Spinal cord (tissue), 10 donors: ENCODE results near the gene MTX3. TPM values are rescaled to one million over a fixed set of nuclear protein-coding genes. Genes with fewer than 3 reads are reported as not detected.

Experiments used
- DNase-seq, 6 donors: peaks; one replicate each; pipeline versions ENCODE4 v3.0.0 to v3.0.0-alpha.2; 2013 to 2015; ENCODE audit warnings: low spot score in 6 of 6, low read depth in 4 of 6
- H3K27ac ChIP-seq: one replicate; pipeline ENCODE4 v1.5.1; 2013; ENCODE audit warnings: low read depth, low read length, control low read depth
- H3K27me3 ChIP-seq: one replicate; pipeline ENCODE4 v1.6.1; 2013; ENCODE audit warnings: low read length; ENCODE audit not compliant: control insufficient read depth, insufficient read depth
- H3K36me3 ChIP-seq: one replicate; pipeline ENCODE4 v1.6.1; 2013; ENCODE audit warnings: low read length; ENCODE audit not compliant: control insufficient read depth, insufficient read depth
- H3K4me1 ChIP-seq: one replicate; pipeline ENCODE4 v1.6.1; 2013; ENCODE audit warnings: low read length; ENCODE audit not compliant: control insufficient read depth, insufficient read depth
- H3K4me3 ChIP-seq: one replicate; pipeline ENCODE4 v1.5.1; 2013; ENCODE audit warnings: low read depth, low read length, control low read depth
- H3K9me3 ChIP-seq: one replicate; pipeline ENCODE4 v1.6.1; 2013; ENCODE audit warnings: low read length; ENCODE audit not compliant: control insufficient read depth, insufficient read depth
- WGBS: methylation state at CpG from one replicate; pipeline ENCODE4 v1.1.5; 2013; ENCODE audit warnings: missing lambda C conversion rate; ENCODE audit not compliant: insufficient coverage; 5-methylcytosine and 5-hydroxymethylcytosine counted together
- polyA plus RNA-seq, 2 donors: library from polyadenylated mRNA; unstranded; fragments of 120-200 nt; gene quantifications; one replicate each; pipeline ENCODE4 v1.2.1, GENCODE V29; 2013; ENCODE audit not compliant: insufficient read length in 2 of 2
- total RNA-seq, 2 donors: library from RNA; depleted of rRNA in 1 of 2; stranded (reverse); fragments of 120-200 nt in 1 of 2; fragments of >200 nt in 1 of 2; gene quantifications; one replicate each; pipeline versions ENCODE4 v1.2.3 to v1.2.4, GENCODE V29; 2013 to 2014
- donor health status: healthy.

The MTX3 gene
- total and polyA plus RNA-seq, 4 donors = 13.4 to 28.2 (median 18.3) TPM

DNA sequence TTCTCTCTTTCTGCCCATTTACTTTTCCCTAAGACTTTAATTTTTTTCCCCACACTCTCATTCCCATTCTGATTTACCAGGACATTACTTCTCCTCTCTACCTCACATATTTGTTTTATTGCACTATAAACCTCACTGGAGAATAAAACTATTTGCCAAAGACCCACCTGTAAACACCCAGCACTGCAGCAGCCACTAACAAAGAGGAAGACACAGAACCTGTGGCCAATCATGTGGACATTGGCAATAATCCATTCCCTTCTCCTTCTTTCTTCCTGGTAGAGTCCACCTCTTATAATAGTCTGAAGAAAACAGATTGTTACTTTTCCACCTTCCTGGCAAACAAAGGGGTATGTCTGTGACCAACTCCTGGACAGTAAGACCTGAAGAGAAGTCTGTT is 35.8 kb upstream of the MTX3 start:
- Histone ChIP-seq H3K4me1 (no peaks in the 10 kb centered on the region), H3K4me3 (no peak overlapping the region), H3K9me3 (no peaks in the 10 kb centered on the region), H3K27ac (no peak overlapping the region), H3K27me3 (no peaks in the 10 kb centered on the region), H3K36me3 (no peaks in the 10 kb centered on the region)
- DNase-seq = peak in 1 of 6 donors; percentile 2

DNA sequence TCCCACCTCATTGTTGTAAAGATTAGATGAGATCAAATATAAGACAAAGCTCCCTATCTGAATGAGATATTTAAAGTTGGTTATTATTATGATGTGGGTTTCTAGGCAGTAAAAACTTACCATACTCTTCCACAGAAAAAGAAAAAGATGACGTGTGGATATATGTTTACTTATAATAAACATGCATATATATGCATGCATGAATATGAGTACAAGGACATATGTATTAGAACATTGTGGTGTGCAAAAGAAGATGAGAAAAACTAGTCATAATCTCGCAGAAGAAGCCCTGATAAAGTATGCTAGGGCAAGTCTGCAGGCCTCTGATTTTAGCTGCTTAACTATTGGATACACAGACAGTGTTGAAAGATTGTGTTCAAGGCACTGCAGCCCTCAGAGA is 34.0 kb upstream of the MTX3 start:
- Histone ChIP-seq H3K9me3 (no peaks in the 10 kb centered on the region), H3K4me1 (no peaks in the 10 kb centered on the region), H3K4me3 (no peak overlapping the region), H3K36me3 (no peaks in the 10 kb centered on the region), H3K27me3 (no peaks in the 10 kb centered on the region), H3K27ac (no peak overlapping the region)
- no CpG with 5 or more reads among the region's 2 CpGs for WGBS
- no peak for DNase-seq

DNA sequence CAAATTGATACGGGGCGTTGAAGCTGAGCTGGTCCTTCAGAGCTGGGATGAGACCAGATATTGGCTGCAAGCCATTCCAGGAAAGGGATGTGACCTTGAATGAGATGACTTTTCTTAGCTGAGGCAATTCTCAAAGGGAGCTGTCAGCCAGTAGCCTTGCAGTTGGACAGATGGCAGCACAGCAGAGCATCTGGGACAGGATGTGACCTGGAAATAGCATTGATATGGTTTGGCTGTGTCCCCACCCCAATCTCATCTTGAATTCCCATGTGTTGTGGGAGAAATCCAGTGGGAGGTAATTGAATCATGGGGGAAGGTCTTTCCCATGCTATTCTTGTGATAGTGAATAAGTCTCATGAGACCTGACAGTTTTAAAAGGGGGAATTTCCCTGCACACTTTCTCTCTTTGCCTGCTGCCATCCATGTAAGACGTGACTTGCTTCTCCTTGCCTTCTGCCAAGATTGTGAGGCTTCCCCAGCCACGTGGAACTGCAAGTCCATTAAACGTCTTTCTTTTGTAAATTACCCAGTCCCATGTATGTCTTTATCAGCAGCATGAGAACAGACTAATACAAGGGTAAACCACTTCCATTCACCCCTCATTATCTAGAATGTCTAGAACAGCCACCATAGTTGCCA is 19.8 kb upstream of the MTX3 start:
- Histone ChIP-seq H3K4me3 (no peak overlapping the region), H3K27ac (no peak overlapping the region), H3K36me3 (no peaks in the 10 kb centered on the region), H3K27me3 (no peaks in the 10 kb centered on the region), H3K4me1 (no peaks in the 10 kb centered on the region), H3K9me3 (no peaks in the 10 kb centered on the region)
- no peak for DNase-seq
- 82% methylated on average over 5 of the region's 5 CpGs for WGBS

DNA sequence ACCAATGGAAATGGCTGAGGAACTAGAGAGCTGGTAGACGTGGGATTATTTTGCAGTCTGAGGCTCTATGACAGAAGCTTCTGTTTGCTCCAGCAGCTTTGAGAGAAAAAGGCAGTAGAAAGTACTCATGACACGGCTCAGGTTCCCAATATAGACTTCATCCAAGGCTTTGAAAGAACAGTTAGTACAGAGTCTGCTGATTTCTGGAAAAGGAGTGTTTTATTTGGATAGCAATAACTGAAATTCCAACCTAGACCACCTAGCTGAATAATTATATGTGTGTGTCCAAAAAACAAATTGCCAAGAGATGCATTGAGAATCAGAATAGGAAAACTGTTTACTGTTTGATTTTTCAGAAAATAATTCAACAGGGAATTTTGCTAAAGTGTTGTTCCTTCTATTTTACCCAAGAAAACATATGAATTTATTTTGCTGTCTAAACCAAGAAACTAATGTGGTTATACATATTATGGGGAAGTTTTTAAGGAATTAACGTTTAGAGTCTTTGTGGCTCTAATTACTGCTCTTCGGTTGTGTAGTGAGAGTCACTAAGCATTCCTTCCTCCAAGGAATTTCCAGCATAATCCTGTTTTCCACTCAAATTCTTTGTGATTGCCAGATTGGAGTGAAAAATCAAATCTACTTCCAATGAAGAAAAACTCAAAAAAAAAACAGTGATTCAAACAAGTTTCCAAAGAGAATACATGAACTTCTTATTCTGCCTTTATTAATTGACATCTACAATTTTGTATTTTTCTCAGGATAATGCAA is 18.1 kb upstream of the MTX3 start:
- no peak overlapping the region for H3K4me3 ChIP-seq
- peak in 1 of 6 donors; percentile 6 for DNase-seq
- no peaks in the 10 kb centered on the region for H3K4me1 ChIP-seq
- no peaks in the 10 kb centered on the region for H3K27me3 ChIP-seq
- H3K27ac ChIP-seq = no peak overlapping the region
- WGBS = 70% methylated on average over 2 of the region's 4 CpGs
- H3K9me3 ChIP-seq = no peaks in the 10 kb centered on the region
- no peaks in the 10 kb centered on the region for H3K36me3 ChIP-seq

DNA sequence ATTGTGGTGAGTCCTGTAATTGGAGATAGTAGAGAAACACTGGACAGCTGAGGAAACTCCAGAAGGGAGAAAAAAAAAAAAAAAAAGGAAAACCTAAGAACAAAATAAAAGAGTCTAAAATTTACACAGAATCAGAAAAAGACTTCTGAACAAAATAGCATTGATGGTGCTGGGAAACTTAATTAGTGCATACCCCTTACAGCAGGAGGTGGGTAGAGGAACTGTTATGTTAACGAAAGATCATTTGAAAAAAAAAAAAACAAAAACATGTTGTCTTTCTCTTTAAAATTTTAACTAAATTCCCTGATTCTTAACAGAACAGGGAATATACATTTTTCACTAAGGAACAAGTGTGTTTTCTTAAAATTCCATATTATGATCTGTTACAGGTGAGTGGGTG is 11.6 kb upstream of the MTX3 start:
- Histone ChIP-seq H3K4me3 (no peak overlapping the region), H3K4me1 (no peaks in the 10 kb centered on the region), H3K27me3 (no peaks in the 10 kb centered on the region), H3K27ac (no peak overlapping the region), H3K36me3 (no peaks in the 10 kb centered on the region), H3K9me3 (no peaks in the 10 kb centered on the region)
- no CpG with 5 or more reads among the region's 1 CpG for WGBS
- DNase-seq = no peak

DNA sequence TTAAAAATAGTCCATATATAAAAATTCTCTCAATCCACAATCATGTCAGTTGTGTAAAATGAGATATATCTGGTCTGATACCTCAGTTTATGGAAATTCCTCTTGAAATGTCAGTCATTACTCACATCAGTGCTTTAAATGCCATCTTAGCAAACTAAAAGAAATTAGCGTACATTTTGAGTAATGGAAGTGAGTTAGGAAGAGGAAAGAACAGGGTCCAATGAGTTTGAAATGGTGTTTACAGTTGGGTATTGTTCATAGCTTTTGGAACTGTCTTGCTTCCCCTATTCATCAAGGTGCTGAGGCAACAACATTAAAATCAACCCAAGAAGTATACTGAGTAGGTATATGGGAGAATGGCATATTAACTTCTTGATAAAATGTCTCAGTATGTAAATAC is 8.7 kb upstream of the MTX3 start:
- Histone ChIP-seq H3K4me1 (no peaks in the 10 kb centered on the region), H3K27me3 (no peaks in the 10 kb centered on the region), H3K4me3 (no peak overlapping the region), H3K36me3 (no peaks in the 10 kb centered on the region), H3K27ac (no peak overlapping the region), H3K9me3 (no peaks in the 10 kb centered on the region)
- WGBS = no CpG with 5 or more reads among the region's 1 CpG
- DNase-seq = no peak

DNA sequence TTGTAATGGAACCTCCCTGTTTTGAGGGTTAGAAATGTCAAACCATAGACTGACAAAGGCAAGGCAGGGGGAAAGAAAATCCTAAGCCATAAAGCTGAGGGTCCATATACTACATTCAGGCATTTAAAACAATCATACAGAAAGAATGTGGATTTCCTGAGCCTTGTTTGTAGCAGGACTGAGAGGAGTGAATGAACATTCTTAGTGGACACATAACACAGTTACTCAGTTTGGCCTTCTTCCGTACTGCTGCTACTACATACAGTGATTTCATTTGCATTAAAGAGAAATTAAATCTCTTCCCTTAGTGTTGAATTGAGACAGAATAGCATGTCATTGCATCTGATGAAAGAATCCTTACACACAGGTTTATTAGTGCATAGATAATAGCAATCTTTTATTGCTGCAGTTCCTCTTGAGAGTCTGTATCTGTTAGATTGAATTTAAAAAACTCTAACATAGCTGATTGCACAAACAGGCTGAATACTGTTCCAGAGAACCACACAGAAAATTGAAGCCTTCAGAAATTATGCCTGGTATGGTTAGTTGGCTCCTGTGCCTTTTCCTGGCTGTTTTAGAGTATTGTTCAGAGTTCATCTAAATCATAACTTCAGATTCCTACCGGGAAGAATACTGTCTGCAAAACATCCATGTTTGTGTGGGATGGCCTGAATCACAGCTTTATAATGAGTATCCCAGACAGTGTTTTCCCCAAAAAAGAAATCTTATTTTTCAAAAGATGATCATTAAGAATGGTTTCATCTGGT is 2.0 kb upstream of the MTX3 start:
- no peaks in the 10 kb centered on the region for H3K27me3 ChIP-seq
- no peak overlapping the region for H3K4me3 ChIP-seq
- H3K4me1 ChIP-seq = peaks cover 7% of the 10 kb centered on the region
- H3K9me3 ChIP-seq = no peaks in the 10 kb centered on the region
- H3K27ac ChIP-seq = no peak overlapping the region
- H3K36me3 ChIP-seq = no peaks in the 10 kb centered on the region
- no CpG with 5 or more reads among the region's 2 CpGs for WGBS
- DNase-seq = peak in 1 of 6 donors; percentile 79

DNA sequence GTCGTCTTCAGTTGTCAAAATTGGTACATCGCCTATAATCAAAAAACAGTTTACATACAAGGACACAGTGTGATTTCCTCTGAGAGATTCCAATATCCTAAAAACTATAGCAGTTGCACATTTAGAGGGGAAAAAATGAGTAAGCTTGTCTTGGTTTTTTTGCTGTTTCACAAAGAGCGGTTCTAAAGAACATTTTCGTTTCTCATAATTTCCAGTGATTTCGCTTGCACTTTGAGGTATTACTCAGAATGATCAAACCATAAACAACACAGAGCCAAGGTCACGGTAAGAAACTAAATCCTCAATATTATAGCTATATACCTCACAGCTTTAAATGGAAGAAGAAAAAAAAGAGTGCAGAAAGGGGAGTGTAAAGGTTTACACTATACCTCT is 861 bp downstream of the MTX3 start:
- Histone ChIP-seq H3K4me1 (peaks cover 7% of the 10 kb centered on the region), H3K27ac (no peak overlapping the region), H3K9me3 (no peaks in the 10 kb centered on the region), H3K4me3 (peak overlapping the region; percentile 84), H3K27me3 (no peaks in the 10 kb centered on the region), H3K36me3 (peaks cover 4% of the 10 kb centered on the region)
- no CpG with 5 or more reads among the region's 6 CpGs for WGBS
- DNase-seq = no peak

DNA sequence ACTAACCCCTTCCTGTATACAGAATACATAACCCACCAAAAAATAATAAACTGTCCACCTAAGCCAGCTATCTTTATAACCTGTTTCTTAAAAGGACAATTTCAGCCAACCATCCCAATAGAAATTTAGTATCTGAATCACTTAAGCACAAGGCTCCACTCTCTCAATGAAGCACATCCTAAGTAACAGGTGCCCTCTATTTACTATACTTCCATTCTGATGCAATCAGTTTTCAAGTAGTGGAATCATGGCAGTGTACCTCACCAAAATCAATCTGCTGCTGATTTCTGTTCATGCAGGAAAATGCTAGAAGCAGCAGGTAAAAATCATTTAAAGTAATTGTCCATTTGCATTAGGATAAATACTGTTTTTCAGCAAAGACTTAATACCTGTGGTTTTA is 4.8 kb downstream of the MTX3 start:
- Histone ChIP-seq H3K36me3 (peaks cover 10% of the 10 kb centered on the region), H3K27me3 (no peaks in the 10 kb centered on the region)

More for the DNA sequence above, 4.8 kb downstream of the MTX3 start:
- DNase-seq = no peak
- Histone ChIP-seq H3K9me3 (no peaks in the 10 kb centered on the region), H3K4me1 (peaks cover under 1% of the 10 kb centered on the region), H3K27ac (no peak overlapping the region), H3K4me3 (no peak overlapping the region)
